Mammary epithelial cell (primary cell): ENCODE data around the gene KLC3.

ENCODE experiments used
- EZH2 ChIP-seq: IDR thresholded peaks from 2 replicates; pipeline ENCODE4 v1.6.1; 2012; ENCODE audit warnings: low read length, inconsistent platforms, borderline replicate concordance
- TF ChIP-seq, protein P1 (sequence below), 2 donors: IDR thresholded peaks in 1 of 2; conservative IDR thresholded peaks in 1 of 2; 2 replicates each; pipeline ENCODE4 v1.5.1; 2011 to 2012; ENCODE audit warnings: inconsistent platforms in 2 of 2, low read length in 2 of 2, mild to moderate bottlenecking in 2 of 2, control low read depth in 1 of 2, low read depth in 1 of 2; ENCODE audit not compliant: insufficient read depth in 1 of 2; ENCODE audit errors: extremely low read depth in 1 of 2

DNA sequence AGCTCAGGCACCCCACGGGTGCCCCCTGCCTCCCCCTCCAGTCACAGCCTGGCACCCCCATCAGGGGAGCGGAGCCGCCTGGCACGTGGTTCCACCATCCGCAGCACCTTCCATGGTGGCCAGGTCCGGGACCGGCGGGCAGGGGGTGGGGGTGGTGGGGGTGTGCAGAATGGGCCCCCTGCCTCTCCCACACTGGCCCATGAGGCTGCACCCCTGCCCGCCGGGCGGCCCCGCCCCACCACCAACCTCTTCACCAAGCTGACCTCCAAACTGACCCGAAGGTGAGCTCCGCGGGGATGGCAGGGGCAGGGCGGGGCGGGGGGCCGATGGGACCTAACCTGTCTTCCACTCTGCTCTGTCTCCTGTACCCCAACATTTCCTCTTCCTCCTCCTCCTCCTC lies 42.9 kb upstream of the KLC3 start:
- TF ChIP-seq, protein P1, sequence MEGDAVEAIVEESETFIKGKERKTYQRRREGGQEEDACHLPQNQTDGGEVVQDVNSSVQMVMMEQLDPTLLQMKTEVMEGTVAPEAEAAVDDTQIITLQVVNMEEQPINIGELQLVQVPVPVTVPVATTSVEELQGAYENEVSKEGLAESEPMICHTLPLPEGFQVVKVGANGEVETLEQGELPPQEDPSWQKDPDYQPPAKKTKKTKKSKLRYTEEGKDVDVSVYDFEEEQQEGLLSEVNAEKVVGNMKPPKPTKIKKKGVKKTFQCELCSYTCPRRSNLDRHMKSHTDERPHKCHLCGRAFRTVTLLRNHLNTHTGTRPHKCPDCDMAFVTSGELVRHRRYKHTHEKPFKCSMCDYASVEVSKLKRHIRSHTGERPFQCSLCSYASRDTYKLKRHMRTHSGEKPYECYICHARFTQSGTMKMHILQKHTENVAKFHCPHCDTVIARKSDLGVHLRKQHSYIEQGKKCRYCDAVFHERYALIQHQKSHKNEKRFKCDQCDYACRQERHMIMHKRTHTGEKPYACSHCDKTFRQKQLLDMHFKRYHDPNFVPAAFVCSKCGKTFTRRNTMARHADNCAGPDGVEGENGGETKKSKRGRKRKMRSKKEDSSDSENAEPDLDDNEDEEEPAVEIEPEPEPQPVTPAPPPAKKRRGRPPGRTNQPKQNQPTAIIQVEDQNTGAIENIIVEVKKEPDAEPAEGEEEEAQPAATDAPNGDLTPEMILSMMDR (conservative IDR thresholded peaks at IDR 0.05 in 1 of 2, IDR thresholded peaks at IDR 0.05 in 1 of 2; ENCODE audit: extremely low read depth in 1 of 2, insufficient read depth in 1 of 2, low read depth in 1 of 2, low read length in 2 of 2) = no peak
- TF ChIP-seq EZH2 = no peak
